GM21825 (cell line): ENCODE data around the gene FUBP3.

Experiments used
- ATAC-seq: cut with Tn5 transposase; IDR thresholded peaks from one replicate; pipeline ENCODE4 v1.9.1; 2021; ENCODE audit warnings: mild to moderate bottlenecking, moderate library complexity; ENCODE audit not compliant: unreplicated experiment

Gene FUBP3

DNA sequence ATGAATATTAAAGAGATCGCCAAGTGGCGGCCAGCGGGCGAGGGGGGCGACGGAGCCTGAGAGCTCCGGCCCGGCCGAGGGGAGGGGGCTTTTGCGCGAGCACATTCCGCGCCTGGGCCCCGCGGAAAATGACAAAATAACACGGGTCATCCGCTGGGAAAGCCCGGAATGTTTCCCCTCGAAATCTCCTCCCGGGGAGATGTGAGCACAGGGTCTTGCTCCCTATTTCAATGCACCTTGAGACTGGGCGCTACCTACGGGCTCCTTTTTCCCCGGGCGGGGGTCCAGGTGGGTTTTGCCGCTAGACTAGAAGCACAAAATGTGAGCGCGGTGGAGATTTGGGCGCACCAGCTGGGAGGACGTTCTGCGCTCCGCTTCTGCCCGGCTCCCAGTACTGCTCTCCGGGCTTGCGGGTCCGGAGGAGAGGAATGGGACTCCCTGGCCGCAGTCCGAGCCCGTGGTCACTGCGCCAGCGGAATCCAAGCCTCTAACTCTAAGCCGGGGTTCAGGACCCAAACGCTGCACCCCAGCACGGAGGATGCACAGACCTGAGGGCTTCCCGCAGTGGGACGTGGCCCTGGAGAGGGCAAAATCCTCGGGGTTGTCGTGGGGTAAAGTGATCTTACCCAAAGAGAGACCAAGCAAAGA is 82.2 kb downstream of the FUBP3 start:
- ATAC-seq = no peak

DNA sequence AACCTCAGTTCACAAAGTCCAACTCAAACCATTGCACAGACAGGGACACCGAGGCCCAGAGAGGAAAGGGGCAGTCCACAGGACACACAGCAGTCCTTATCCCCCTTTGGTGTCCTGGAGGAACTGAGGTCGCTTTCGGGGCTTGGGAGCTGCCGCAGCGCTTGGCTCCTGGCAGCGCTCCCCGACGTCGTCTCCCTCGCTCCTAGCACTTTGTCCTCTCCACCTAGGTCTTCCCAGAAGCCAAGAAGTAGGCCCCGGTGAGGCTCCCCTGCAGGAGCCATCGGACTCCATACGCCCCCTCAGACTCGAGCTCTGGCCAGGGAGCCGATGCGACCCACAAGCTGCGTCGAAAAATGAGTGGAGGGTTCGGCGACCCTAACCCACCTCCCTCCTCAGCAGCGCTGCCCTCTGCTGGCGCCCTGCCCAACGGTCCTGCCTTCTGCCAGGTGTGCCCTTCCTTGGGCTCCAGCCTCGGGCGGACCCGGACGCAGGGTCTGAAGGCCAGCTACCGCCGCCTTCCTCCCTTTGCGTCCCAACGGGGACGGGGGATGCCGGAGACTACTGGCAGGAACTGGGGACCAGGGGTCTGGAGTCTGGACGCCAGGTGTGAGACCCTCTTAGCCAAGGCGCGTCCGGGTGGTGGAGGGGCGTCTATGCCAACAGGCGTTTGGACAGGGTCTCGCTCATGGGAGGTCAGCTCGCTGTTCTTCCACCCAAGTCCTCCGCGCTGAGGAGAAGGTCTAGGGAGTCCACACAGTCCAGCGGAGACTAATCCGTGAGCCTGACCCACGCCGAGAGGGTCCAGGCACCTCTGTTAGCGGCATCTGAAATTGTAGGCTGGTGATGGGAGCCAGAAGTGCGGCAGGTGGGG is 83.0 kb downstream of the FUBP3 start:
- no peak for ATAC-seq

DNA sequence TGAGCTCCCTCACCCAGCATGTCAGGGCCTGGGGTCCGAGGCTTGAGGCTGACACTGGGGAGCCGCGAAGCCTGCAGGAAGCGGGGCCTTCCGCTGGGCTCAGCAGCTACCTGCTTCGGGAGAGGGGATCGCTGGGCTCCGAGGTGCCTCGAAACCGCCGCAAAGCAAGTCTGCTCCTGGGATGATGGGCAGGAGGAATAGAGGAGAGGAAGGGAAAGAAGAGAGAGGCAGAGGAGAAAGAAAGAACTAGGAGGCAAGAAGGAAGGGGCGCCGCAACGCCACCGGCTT is 83.5 kb downstream of the FUBP3 start:
- no peak for ATAC-seq

DNA sequence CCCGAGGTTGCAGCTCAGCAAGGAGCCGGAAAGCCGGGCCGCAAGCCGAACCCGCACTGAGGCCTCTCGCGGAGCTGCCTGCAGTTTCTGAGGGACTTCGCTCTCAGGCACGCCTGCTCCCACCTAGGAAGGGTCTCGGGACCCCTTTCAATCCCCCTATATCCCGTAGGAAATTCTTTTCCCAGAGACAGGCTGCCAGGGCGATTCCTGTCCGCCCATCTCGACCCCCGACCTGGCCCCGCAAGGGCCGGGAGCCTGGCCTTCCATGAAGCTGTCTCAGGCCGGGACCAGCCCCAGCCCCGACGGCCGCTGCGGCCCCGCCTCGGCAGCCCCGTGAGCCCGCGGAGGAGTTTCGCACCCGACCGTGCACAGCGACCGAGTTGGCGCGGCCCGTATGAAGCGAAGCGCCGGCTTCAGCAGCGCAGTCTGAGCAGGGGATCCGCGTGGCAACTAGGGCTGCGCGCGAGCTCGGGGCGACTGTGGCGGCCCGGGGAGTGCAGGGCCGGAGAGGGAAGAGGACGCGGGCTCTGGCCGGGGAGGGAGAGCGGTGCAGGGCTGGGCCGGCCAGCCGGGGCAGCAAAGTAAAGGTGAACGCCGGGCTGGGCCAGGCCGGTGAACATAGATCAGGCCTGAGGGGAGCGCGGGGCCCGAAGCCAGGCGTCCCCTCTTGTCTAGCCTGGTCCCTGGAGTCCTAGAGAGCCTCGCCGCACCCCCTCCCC is 84.0 kb downstream of the FUBP3 start:
- ATAC-seq = no peak

DNA sequence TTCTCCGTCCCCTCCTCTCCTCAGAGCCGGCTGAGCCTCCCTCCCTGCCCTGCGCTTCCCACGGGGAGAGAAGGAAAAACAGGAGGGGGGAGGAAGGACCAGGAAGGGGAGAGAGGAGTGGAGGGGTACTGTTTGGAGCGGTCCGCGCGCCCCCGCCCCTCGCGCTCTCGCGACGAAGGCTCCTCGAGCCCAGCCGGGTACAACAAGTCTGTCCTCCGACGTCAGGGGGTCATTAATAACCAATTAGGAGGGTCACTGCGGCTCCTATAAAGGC is 84.5 kb downstream of the FUBP3 start:
- ATAC-seq = no peak

DNA sequence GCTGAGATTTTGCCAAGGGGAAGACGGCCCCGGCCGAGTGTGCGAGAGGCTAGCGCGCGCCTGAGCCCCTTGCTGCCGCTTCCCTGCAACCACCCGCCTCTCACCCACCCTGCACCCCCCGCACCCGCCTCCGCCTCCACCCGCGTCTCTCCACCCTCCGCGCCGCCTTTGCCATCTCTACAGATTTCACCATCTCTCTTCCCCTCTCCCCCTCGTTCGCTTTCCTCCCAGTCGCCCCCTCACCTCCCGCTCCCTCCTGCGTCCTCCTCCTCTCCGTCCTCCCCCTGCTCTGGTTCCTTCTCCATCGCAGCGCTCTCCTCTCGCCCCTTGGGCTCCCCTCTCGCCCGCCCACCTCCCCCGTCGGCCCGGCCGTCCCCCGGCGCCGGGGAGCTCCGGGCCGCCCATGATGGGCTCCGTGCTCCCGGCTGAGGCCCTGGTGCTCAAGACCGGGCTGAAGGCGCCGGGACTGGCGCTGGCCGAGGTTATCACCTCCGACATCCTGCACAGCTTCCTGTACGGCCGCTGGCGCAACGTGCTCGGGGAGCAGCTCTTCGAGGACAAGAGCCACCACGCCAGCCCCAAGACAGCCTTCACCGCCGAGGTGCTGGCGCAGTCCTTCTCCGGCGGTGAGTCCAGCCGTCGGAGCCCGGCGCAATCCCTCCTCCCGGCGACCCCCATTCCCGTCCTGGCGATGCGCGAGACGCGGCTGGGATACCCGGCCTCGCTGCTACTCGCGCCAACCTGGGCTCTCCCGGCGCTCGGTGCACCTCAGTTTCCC is 85.1 kb downstream of the FUBP3 start, which contains the start of gene PRDM12:
TSS of gene PRDM12 (plus strand) at position 344 of the 778 bp plus-strand sequence. CDS start at position 404, 60 bp downstream.
- ATAC-seq = no peak

DNA sequence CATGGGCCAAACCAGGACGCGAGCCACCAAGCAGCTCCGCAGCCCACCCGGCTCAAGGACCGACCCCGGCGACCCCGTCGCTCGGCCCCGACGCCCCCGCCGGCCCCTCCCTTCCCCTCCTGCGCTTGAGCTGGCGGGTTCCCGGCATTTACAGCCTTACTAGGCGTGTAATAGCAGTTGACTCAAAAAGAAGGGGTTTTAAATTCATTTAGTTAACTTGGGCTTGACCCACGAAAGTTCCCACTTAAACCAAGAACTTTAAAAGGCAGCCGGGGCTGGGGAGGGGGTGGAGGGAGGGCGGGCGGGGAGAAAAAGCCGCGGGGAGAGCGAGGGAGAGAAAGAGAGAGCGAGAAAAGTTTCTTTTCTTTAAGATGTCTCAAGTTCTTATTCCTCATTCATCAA is 85.7 kb downstream of the FUBP3 start:
- no peak for ATAC-seq

DNA sequence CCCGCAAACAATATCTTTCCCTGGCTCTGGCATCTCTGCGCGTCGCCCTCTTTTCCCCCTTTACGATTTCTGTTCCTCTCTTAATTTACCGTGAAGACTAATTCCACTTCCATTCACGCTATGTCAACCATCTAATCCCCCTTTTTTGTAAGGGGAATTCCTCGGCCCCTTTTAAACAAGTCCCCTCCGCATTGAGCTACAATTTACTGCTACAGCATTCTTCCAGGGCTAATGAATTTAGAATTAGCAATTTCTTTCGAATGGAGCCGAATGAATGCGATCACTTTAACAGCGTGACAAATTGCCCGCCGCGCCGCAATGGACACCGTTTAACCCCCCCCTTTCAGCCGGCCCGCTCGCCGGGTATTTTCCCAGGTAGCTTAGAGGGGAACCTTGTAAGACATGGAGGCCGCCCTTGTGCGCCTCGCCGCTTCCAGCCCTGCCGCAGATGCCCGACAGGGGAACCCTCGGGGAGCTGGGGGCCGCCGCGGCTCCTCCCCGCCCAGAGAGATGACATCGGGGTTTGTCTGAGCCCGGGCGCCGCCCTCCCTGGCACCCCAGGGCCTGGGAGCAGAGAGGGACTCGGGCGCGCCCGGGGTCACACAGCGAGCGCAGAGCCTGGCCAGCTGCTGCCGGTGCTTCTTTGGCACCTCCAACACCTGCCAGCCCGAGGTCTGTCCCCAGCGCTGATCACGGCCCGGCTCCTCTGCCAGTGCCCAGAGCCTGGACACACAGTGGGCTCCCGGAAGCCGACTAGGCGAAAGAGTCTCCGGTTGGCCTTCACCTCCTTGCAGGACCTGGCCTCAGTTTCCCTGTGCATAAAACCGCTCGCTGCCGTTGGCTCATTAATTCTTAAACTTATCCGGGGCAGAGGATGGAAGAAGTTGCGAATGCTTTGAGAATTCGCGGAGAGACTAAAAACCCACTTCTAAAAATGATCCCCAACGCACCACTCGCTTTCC is 86.3 kb downstream of the FUBP3 start:
- ATAC-seq = no peak

DNA sequence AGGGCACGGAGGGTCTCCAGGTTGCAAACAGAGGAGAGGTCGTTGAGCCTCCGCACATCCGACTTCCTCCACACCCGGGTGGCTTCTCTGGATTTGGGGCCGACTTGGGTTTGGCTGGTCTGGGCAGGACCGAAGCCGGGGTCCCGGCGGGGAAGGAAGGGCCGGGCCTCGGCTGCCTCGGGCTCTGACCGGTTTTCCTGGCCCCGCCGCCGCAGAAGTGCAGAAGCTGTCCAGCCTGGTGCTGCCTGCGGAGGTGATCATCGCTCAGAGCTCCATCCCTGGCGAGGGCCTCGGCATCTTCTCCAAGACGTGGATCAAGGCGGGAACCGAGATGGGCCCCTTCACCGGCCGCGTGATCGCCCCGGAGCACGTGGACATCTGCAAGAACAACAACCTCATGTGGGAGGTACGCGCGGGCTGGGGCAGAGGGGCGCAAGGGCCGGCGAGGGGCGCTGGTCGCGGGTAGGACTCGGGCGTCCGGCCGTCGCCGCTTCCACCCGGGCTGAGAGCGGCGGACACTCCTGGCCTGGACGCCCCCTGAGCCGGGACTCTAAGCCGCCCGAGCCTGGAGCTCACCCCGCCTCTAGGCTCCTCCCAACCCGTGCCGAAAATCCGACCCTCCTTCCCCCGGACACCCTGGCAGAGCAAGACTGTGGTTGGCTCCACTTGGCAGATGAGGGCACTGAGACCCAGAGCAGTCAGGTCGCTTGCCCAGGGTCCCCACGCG is 87.2 kb downstream of the FUBP3 start:
- ATAC-seq = no peak

DNA sequence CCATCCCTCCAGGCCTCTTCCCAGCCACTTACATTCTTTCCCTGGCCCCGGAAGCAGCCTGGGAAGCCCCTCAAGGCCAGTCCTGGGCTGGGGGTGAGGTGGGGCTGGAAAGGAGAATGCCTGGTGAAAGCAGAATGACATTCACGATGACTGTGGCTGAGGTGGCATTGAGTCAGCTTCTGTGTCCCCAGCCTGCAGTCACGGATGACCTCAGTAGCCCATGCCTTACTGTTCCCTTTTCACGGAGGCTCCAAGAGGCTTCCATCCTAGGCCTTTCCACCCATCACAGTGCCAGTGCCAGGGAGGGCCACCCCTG is 87.7 kb downstream of the FUBP3 start:
- no peak for ATAC-seq

DNA sequence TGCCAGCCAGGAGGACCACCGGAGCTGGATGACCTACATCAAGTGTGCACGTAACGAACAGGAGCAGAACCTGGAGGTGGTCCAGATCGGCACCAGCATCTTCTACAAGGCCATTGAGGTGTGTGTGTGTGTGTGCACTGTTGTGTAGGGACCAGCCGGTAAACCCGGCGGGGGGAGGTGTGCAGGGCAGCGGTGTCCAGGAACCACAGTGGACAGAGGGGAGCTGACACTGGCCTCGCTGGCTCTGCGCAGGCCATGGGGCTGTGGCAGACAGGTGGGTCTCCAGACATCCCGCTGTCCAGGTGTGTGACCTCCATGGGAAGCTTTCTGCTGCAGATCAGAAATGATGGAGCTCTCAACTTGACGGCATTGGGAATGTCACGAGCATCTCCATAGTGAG is 88.8 kb downstream of the FUBP3 start:
- ATAC-seq = no peak

DNA sequence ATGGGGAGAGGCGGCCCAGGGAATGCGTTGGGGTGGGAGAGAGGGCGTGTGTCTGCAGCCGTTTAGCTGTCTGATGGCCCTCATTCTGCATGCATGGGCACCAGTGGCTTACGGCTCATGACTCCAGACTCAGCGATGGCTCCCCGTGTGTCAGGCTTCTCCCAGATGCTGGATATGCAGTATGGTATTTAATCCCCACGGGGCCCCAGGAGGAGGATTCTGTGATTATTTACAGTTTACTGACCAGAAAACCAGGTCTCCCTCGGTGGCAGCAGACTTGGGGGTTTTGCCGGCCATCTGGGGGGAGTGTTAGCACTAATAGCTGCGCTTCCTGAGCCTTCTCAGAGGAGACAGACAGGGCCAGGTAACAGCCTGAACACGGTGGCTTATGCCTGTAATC is 89.3 kb downstream of the FUBP3 start:
- ATAC-seq = no peak

DNA sequence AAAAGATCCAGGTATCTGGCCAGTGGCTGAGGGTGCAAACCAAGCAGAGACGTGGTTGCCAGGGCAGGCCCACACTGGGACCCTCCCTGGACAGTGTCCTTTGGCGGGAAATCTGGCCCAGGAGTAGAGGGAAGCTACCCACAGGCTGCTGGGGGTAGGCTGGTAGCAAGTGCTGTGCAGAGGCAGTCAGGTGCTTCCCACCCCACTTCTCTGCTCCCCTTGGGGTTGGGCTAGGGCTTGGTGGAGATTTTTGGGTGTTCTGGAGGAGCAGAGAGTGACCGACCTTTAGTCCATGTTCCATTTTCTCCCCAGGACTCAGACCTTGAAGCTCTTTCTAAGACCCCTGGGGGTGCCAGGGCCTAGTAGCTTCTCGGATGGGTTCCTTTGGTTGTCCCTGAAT is 90.6 kb downstream of the FUBP3 start:
- no peak for ATAC-seq

DNA sequence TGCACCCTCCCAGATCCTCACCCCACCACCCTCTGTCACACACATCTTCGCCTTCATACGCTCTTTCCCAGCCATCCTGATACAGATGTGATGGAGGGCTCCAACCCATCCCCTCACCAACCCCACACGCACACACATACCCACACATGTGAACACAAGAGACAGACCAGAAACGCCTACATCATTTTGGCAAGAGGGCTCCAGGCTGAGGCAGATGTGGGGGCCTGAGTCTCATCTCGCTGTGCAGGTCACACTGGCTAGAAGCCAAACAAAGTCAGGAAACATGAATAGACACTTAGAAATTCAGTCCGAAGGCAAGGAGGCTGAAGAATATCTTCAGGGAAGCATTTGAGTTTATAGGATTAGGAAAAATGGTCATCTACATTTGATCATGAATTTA is 91.3 kb downstream of the FUBP3 start:
- no peak for ATAC-seq

DNA sequence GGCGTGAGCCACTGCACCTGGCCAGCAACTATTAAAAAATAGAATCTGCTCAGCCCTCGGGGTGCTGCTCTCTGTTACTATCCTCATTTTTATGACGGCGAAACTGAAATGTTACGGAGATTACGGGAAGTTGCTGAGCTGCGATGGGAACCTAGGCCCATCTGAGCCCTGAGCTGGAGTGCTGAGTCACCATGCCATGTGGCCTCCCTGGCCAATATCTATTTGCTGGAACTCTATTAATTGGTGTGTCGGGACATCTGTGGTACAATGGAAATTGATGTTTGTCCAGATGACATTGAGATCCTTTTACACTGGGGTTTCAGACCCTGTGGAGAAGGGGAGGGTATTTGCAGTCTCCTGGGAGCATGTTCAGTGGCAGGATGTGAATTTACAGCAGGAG is 93.1 kb downstream of the FUBP3 start:
- ATAC-seq = no peak

DNA sequence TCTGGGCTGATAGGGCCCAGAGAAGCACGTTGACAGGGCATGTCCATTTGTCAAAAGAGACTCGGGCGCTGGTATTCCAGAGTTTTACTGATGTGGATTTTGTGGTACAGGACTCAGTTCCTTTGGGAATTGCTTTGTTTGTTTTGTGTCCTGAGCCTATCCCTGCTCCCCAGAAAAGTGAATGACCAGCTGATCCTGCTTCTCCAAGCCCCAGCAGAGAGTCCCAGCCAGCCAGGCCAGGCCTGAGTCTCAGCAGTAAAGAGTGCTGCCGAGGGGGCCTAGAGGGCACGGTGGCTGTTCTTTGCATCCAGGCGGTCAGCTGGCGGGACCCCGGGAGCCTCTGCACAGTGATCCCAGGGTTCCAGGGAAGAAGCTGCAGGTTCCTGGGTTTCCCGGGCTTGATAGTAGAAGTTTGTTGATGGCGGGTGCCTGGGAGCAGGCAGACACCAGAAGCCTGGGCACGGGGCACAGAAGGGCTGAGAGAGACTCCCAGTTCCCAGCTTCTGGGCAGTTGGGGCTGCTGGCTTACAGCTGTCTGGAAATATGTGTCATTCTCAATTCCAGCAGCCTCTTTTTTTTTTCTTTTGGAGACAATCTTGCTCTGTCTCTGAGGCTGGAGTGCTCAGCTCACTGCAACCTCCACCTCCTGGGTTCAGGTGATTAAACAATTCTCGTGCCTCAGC is 93.7 kb downstream of the FUBP3 start:
- no peak for ATAC-seq

DNA sequence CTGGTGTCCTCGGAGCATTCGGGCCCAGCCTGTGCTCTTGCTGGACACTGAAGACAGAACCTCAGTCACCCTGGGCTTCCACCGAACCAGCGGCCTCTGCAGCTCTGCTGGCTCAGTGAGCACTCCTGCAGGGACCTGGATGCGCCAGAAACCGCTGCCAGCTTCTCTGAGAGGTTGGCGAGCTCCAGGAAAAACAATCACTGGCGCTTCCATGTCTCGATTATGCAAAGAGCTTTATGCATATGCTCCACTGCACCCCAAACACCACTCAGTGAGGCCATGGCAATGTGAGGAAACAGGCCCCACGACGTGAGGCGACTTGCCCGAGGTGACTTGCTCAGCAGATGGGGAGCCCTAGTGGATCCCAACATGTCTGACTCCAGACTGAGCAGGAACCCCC is 96.0 kb downstream of the FUBP3 start:
- ATAC-seq = no peak

DNA sequence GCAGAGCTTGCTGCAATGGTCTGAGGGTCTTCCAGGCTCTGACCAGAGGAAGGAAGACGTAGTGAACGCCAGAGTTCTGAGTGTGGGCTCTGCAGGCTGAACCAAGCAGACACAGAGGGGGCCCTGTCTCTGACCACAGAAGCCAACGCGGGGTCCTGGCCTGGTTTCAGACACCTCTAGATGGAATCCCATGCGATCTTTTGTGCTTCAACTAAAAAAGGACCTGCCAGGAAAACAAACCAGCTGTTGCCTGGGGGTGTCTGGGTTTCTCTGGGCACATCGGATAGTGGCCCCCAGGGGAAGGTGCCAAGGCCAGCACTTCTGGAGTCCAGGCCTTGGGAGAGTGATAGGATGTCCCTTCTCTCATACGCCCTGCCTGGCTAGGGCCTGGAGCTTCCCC is 97.9 kb downstream of the FUBP3 start:
- ATAC-seq = no peak
